HG03175 (cell line): ENCODE data around the gene PLEKHA8.
A peak's percentile ranks its signal among the peaks of the same experiment; 100 is the strongest.

ENCODE experiments used
- ATAC-seq: cut with Tn5 transposase; IDR thresholded peaks from one replicate; pipeline ENCODE4 v1.9.1; 2021; ENCODE audit warnings: mild to moderate bottlenecking, moderate library complexity; ENCODE audit not compliant: unreplicated experiment

PLEKHA8 gene

GRCh38 chr7:30166841-30167235 lies 138.6 kb downstream of the PLEKHA8 start:
- no peak for ATAC-seq

DNA sequence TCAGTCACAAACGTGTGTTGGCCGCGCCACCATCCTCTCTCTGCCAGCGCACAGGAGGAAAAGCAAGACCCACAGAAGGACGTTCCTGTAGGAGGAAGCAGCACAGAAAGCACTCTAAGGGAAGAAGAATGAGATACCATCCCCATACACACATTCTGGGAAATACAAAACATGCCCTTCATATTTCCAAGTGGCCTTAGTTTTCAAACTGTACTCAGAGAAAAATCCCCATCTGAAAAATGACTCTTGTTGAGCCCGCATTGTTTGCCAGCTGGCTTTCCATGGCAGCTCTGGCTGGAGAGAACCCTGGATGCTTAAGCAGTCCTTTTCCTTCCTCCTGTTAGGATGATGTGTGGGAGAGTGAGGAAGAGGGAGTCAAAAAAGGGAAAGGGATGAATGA lies 139.7 kb downstream of the PLEKHA8 start:
- no peak for ATAC-seq

- ATAC-seq, result no peak
These were observed 140.8 kb downstream of the PLEKHA8 start for GRCh38 chr7:30168835-30169573.

- ATAC-seq, result no peak
These were observed 141.4 kb downstream of the PLEKHA8 start for GRCh38 chr7:30169579-30169978.

GRCh38 chr7:30170476-30171205 lies 142.4 kb downstream of the PLEKHA8 start:
- no peak for ATAC-seq

DNA sequence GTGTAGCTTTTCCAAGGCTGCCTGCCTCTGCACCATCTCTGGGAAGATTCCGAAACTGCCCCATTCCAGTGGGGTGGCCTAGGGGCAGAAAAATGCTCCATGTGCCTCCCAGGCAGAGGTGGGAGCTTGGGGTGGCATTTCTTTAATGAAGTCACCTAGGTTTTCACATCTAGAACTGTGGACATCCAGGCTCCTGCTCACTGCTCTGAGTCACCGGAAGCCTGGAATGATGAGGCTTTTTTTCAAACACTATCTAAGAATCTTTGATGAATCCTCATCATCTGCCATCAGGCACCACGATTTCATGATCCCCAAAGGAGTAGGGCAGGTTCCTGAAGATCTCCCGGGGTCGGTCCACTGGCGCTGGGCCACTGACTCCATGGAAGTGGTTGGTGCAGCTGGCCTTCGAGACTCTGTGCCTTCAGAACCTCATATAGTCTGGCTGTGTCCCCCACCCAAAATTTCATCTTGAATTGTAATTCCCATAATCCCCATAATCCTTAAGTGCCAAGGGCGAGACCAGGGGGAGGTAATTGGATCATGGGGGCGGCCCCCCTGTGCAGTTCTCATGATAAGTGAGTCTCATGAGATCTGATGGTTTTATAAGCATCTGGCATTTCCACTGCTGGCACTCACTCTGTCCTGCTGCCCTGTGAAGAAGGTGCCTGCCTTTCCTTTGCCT lies 143.7 kb downstream of the PLEKHA8 start:
- no peak for ATAC-seq

DNA sequence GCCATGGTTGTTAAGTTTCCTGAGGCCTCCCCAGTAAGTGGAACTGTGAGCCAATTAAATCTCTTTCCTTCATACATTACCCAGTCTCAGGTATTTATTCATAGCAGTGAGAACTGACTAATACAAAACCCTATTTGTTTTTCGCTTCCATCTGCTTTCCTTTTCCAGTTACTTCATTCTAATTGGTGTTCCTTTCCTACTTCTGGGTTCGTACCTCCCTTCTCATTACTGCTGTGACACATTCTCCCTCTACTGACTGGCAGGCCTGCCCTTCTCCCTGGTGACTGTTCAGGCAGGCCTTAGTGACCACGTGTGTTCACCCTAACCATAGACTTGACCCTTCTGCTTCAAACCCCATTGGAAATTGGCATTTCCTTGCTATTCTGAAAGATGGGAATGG lies 144.2 kb downstream of the PLEKHA8 start:
- ATAC-seq, result no peak

GRCh38 chr7:30173058-30173897 lies 145.1 kb downstream of the PLEKHA8 start:
- no peak for ATAC-seq

- ATAC-seq, result no peak
These were observed 147.0 kb downstream of the PLEKHA8 start for GRCh38 chr7:30175180-30175579.

GRCh38 chr7:30175636-30176147 lies 147.5 kb downstream of the PLEKHA8 start:
- no peak for ATAC-seq

DNA sequence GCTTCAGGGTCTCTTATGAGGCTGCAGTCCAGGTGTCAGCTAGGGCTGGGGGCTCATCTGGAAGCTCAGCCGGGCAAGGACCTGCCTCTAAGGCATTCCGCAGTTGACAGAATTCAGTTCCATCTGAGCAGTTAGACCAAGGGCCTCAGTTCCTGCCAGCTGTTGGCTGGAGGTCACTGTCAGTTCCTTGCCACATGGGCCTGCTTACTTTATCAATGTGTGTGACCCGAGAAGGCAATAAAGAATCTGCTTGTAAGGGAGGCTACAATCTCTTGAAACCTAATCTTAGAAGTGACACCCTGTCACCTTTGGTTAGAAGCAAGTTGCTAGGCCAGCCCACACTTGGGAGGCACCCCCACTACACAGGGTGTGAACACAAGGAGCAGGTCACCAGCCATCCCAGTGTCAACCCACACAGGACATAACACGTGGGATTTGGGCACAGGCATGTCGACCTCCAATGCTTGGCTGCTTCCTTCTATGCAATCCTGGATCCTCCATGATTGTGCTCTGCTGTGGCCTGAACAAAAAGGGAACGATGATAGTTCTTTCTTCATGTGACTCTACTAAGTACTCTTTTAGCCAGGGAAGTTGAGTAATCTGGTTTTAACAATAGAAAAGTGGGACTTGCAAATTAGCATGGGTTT lies 148.4 kb downstream of the PLEKHA8 start:
- no peak for ATAC-seq

DNA sequence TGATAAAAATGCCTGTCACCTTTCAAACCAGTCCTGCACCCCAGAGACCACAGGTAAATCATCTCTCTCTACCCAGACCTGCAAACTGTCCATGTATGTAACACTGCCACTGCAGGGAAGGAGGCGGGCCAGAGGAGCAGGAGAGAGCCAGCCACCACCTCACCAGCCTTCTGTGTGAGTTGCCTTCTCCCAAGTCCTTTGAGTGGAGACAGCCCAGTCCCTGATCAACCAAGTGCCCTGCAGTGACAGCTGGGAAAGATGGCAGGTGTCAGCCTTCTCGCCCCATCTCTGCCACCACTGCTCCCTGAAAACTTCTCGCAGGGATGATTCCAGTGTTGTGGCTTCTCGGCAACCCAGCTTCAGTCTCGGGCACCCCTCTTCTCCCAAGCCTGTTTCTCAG lies 149.0 kb downstream of the PLEKHA8 start:
- ATAC-seq, result no peak

GRCh38 chr7:30177965-30178364 lies 149.8 kb downstream of the PLEKHA8 start:
- no peak for ATAC-seq

GRCh38 chr7:30178748-30179436 lies 150.7 kb downstream of the PLEKHA8 start:
- peak; percentile 92 for ATAC-seq
